IPS-18c (cell line): Measurements from ENCODE around the gene LDLRAD1.
"Not testable (repeated sequence)": the region's sequence is repeated elsewhere in the genome, so short reads cannot be mapped to it uniquely, and the experiment has no call there.

Experiments used
- H3K4me3 ChIP-seq: 2 replicates; pipeline ENCODE4 v1.7.0; 2013; ENCODE audit warnings: low read depth, mild to moderate bottlenecking, low read length, moderate library complexity; ENCODE audit not compliant: insufficient read depth
- H3K9me3 ChIP-seq: one replicate; pipeline ENCODE4 v1.6.1; 2013; ENCODE audit warnings: mild to moderate bottlenecking, low read length, moderate library complexity; ENCODE audit not compliant: control insufficient read depth, insufficient read depth

LDLRAD1 gene

DNA sequence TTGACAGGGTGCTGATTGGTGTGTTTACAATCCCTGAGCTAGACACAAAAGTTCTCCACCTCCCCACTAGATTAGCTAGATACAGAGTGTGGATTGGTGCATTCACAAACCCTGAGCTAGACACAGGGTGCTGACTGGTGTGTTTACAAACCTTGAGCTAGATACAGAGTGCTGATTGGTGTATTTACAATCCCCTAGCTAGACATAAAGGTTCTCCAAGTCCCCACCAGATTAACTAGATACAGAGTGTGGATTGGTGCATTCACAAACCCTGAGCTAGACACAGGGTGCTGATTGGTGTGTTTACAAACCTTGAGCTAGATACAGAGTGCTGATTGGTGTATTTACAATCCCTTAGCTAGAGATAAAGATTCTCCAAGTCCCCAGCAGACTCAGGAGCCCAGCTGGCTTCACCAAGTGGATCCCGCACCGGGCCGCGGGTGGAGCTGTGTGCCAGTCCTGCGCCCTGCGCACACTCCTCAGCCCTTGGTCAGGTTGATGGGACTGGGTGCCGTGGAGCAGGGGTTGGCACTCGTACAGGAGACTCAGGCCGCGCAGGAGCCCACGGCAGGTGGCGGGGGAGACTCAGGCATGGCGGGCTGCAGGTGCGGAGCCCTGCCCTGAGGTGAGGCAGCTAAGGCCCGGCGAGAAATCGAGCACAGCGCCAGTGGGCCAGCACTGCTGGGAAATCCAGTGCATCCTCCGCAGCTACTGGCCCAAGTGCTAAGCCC lies 14.1 kb downstream of the LDLRAD1 start:
- H3K9me3 ChIP-seq, H3K4me3 ChIP-seq: not testable (repeated sequence)

DNA sequence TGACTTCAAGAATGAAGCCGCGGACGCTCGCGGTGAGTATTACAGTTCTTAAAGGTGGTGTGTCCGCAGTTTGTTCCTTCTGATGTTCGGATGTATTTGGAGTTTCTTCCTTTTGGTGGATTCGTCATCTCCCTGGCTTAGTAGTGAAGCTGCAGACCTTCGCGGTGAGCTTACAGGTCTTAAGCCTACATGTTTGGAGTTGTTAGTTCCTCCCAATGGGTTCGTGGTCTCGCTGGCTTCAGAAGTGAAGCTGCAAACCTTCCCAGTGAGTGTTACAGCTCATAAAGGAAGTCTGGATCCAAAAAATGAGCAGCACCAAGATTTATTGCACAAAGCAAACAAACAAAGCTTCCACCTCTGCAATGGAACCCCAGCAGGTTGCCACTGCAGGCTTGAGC lies 14.7 kb downstream of the LDLRAD1 start:
- Histone ChIP-seq H3K4me3 (no peak overlapping the region), H3K9me3 (peaks cover 2% of the 10 kb centered on the region)

DNA sequence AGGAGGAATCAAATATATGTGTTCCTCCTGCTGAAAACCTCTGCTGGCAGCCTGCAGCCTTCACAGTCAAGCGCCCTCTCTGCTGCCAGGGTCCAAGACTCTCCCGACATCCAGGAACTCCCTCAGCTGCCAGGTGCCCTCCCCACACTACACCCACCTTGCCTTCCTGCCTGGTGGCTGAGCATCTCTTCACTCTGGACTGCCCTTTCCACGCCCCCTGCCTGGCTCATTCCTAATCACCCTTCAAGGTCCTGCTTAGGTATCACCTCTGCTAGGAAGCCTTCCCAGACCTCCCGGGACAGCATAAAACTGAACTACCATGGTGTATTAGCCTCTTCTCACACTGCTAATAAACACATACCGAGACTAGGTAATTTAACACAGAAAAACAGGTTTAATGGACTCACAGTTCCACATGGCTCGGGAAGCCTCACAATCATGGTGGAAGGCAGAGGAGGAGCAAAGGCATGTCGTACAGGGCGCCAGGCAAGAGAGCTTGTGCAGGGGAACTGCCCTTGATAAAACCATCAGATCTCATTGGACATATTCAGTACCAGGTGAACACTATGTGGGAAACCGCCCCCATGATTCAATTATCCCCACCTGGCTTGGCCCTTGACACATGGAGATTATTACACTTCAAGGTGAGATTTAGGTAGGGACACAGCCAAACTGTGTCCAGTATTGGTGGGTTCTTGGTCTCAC lies 15.3 kb downstream of the LDLRAD1 start:
- Histone ChIP-seq H3K4me3 (no peak overlapping the region), H3K9me3 (peaks cover 2% of the 10 kb centered on the region)

DNA sequence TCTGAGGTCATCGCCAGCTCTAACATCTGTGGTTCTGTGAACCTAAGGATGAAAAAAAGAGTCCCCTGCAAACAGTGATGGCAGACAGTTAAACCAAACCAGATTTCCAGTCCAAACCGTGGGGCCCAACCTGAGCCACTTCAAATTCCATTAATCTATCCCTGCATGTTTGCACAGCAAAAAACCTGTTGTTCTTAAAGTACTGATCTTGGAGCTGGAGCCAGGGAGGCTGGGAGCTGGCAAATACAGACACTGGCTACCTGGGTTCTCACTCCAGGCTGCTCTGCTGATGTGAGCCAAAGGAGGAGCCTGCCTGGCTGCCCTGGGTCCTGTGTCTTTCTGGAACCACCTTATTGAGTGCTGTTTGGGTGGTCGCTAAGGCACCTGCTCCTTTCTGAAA lies 16.4 kb downstream of the LDLRAD1 start:
- H3K9me3 ChIP-seq = peaks cover 2% of the 10 kb centered on the region
- H3K4me3 ChIP-seq = no peak overlapping the region

DNA sequence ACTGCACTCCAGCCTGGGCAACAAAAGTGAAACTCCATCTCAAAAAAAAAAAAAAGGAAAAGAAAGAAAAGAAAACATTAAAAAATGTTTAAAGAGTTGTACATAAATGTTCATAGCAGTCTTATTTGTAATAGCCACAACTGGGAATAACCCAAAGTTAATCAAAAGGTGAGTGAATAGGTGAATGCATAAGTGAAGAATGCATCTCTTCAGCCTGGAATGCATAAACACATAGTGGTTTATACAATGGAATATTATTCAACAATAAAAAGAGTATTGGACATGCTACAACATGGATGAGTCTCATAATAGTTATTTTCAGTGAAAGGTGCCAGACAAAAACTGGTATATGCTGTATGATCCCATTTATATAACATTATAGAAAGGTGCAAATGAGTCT lies 18.1 kb downstream of the LDLRAD1 start:
- Histone ChIP-seq H3K4me3 (no peak overlapping the region), H3K9me3 (peaks cover 2% of the 10 kb centered on the region)

DNA sequence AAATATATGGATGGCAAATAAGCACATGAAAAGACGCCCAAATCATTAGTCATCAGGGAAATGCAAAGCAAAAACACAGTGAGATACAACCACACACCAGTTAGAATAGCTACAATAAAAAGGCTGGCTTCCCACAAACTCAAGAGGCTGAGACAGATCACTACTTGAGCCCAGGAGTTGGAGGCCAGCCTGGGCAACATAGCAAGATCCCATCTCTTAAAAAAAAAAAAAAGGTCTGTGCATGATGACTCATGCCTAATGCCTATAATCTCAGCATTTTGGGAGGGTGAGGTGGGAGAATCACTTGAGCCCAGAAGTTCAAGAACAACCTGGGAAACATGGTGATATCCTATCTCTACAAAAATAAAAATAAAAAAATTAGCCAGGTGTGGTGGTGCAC lies 19.8 kb downstream of the LDLRAD1 start:
- H3K9me3 ChIP-seq = peaks cover 2% of the 10 kb centered on the region
- no peak overlapping the region for H3K4me3 ChIP-seq

DNA sequence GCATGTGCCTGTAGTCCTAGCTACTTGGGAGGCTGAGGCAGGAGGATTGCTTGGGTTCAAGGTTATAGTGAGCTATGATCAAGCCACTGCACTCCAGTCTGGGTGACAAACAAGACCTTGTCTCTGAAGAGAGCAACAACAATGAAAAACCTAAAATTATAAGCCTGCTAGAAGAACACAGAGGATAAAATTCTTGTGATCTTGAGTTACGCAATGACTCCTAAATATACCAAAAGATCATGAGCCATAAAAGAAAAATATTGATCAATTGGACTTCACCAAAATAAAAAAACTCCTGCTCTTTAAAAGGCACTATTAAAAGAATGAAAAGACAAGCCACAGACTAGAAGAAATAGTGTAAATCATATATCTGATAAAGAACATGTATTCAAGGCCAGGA lies 22.3 kb downstream of the LDLRAD1 start:
- H3K9me3 ChIP-seq = peaks cover 2% of the 10 kb centered on the region

DNA sequence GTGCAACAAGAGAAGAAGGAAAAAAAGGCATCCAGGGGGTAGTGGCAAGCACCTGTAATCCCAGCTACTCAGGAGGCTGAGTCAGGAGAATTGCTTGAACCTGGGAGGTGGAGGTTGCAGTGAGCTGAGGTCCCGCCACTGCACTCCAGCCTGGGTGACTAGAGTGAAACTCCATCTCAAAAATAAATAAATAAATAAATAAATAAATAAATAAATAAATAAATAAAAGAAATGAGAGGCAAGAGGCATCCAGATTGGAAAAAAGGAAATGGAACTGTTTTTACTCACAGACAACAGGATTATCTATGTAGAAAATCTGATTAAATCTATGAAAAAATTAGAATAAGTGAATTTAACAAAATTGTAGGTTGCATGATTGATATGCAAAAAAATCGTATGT lies 23.5 kb downstream of the LDLRAD1 start:
- H3K4me3 ChIP-seq = not testable (repeated sequence)

More for the DNA sequence above, 22.3 kb downstream of the LDLRAD1 start:
- no peak overlapping the region for H3K4me3 ChIP-seq

DNA sequence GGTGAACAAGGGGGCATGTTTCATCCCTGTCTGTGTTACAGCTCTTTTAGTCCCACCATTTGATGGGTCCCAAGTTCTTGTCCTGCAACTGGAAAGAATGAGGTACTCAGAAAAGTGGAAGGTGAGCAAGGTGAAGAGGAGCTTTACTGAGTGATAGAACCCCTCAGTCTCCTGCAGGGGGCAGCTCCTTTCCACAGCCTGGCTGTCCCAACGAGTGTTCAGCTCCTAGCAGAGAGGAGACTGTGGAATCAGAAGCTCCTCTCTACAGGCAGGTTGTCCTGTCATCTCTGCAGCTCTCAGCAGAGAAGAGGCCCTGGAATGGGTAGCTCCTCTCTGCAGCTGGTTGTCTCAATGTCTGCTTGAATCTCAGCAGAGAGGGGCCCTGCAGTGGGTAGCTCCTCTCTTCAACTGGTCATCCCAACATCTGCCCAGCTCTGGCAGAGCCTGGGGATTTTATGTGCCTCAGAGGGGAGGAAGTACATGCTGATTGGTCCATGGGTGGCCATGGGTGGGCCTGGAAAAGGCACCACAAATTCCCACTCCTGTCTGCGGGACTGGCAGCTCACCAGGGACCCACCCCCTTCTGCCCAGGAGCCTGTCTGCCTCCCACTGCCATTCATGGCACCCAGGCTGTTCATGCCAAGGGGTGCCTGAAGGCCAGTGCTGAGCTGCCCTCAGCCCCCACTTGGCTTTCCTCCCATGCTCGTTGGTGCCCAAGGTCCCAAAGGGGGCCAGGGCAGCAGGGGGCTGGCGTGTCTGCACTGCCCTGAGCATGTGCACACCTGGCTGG lies 25.7 kb downstream of the LDLRAD1 start:
- Histone ChIP-seq H3K9me3 (peaks cover 2% of the 10 kb centered on the region), H3K4me3 (no peak overlapping the region)

More for the DNA sequence above, 23.5 kb downstream of the LDLRAD1 start:
- not testable (repeated sequence) for H3K9me3 ChIP-seq

DNA sequence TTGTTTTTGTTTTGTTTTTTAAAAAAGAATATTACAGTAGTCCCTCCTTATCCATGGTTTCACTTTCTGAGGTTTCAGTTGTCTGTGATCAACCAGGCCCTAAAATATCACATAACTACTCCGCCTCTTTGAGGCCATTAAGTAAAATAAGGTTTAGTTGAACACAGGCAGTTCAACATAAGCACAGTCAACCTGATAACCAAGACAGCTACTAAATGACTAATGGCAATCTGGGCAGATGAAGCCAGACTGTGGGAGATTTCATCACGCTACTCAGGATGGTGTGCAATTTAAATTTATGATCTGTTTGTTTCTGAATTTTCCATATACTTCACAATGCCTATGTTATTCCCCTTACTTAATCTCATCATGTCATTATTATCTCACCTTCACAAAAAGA lies 30.1 kb downstream of the LDLRAD1 start:
- H3K9me3 ChIP-seq = peaks cover 2% of the 10 kb centered on the region
- H3K4me3 ChIP-seq = no peak overlapping the region

DNA sequence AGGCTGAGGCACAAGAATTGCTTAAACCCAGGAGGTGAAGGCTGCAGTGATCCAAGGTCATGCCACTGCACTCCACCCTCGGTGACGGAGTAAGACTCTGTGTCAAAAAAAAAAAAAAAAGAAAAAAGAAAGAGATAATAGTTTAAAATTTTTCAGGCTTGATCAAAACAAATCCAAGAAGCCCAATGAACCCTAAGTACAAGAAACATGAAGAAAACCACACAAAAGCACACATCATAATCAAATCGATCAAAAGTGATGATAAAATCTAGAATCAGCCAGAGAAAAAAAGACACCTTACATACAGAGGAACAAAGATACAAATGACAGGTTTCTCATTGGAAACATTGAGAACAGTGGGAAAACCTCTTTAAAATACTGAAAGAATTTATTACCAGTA lies 31.5 kb downstream of the LDLRAD1 start:
- no peaks in the 10 kb centered on the region for H3K9me3 ChIP-seq
- no peak overlapping the region for H3K4me3 ChIP-seq

DNA sequence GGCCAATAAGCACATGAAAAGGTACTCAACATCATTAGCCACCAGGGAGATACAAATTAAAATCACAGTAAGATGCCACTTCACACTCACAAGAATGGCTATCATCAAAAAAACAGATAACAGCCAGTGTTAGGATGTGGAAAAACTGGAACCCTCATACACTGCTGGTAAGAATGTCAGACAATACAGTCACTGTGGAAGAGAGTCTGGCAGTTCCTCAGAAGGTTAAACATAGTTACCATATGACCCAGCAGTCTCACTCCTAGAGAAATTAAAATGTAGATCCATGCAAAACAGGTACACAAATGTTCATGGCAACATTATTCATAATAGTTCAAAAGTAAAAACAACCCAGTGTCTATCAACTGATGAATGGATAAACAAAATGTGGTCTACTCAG lies 33.3 kb downstream of the LDLRAD1 start:
- Histone ChIP-seq H3K4me3 (no peak overlapping the region), H3K9me3 (no peaks in the 10 kb centered on the region)

DNA sequence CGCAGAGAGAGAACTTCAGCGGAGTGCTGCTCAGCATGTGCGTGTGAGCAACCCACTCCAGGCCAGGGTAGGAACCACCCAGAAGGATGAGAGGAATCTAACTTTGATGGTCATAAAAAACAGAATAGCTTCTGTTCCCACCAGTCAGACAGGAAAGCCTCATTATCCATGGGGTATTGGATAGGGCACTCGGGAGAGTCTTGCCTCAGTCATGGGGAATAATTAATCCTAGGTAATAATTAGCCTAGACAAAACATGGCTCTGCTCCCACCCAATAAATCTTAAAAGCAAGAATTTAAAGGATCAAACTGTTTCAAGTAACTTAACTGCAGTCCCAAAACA lies 35.3 kb downstream of the LDLRAD1 start:
- Histone ChIP-seq H3K4me3 (no peak overlapping the region), H3K9me3 (no peaks in the 10 kb centered on the region)

DNA sequence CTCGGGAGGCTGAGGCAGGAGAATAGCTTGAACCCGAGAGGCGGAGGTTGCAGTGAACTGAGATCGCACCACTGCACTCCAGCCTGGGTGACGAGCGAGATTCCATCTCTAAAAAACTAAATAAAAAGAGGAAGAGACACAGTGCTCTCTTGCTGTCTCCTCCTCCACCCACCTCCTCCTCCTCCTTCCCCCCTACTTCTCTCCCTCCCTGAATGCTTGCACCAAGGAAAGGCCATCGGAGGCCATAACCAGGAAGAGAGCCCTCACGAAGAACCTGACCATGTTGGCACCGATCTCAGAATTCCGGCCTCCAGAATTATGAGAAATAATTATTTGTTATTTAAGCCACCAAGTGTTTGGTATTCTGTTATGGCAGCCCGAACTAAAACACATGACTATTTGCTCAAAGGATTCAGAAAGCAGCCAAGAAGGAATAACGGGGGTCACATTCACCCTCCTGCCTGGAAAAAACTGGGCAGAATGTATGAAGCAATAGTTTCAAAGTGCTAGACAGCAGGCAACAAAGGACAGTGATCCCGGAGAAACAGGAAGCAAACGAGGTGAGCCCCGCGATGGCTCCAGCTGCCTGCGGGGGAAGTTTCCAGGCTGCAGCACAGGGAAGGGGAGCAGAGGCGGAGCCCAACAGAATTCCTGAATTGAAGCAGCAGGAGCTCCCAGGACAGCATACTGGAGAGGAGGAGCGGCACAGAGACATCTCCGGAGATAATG lies 35.8 kb downstream of the LDLRAD1 start:
- Histone ChIP-seq H3K4me3 (no peak overlapping the region), H3K9me3 (no peaks in the 10 kb centered on the region)

DNA sequence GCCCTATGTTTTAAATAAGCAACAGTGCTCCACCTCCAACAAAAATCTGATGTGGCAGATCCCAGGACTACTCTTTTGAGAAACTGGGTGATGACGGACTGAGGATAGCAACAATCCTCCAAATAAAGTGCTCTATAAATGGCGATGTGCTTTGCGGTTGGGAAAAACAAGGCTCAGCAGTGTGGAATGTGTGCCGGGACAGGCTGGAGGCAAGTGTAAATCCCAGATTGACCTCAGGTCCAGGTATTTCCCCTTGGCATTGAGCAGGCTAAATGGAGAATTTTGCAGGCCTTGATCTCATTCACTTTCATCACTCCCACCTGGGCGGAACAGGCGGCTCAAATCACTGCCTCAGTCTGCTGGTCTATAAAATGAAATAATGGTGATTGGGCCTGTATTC lies 36.8 kb downstream of the LDLRAD1 start:
- Histone ChIP-seq H3K4me3 (no peak overlapping the region), H3K9me3 (no peaks in the 10 kb centered on the region)

DNA sequence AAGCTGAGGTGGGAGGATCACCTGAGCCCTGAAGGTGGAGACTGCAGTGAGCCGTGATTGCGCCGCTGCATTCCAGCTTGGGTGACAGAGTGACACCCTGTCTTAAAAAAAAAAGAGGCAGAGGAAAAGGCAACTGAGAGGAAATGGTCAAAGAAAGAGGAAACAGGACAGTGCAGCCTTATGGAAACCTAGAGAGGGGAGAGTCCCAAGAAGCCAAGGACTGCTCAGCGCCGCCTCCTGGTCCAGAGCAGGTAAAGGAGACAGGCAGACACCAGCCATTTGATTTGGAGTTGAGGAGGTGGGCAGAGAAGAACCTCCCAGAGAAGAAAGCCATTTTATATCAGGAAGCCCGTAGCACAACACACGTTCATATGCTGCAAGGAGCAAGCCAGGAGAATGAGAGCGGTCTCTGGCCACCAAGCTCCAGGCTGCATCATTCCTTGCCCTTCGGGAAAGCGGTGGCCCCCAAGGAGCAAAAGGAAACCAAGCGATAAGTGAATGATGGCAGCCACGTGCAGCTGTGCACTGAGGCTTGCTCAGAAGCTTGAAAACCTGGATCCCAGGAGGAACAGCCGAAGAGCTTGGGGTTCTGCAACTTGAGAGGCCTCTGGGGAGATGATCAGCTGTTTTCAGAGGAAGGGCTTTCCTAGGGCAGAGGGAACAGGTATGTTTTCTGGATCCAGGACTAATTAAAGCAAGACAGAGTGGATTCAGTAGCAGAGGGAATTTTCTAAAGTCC lies 38.1 kb downstream of the LDLRAD1 start:
- Histone ChIP-seq H3K4me3 (no peak overlapping the region), H3K9me3 (no peaks in the 10 kb centered on the region)

DNA sequence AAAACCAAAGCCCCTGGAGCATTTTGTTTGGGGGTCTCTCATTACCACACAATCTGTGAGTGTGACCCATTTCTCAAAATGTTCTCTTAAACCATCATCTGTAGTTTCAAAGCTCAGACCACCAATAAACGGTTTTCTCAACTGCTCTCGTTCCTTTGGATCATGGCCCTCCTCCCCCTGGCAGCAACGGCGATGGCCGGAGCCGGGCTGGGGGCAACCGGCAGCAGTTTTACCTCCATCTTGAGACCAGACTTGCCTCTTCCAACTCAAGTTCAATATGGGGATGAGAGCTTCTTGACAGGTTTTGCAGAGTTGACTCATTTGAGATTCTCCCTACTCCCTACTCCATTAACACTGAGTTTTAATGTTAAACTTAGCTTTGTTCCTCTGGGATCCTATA lies 42.1 kb downstream of the LDLRAD1 start:
- H3K4me3 ChIP-seq = no peak overlapping the region
- H3K9me3 ChIP-seq = no peaks in the 10 kb centered on the region
